HG03060 (cell line): ENCODE data around the gene MTCL3.

Experiments
- ATAC-seq: cut with Tn5 transposase; IDR thresholded peaks from one replicate; pipeline ENCODE4 v1.9.1; 2021; ENCODE audit warnings: low read depth, moderate number of reproducible peaks; ENCODE audit not compliant: unreplicated experiment

The MTCL3 gene

DNA sequence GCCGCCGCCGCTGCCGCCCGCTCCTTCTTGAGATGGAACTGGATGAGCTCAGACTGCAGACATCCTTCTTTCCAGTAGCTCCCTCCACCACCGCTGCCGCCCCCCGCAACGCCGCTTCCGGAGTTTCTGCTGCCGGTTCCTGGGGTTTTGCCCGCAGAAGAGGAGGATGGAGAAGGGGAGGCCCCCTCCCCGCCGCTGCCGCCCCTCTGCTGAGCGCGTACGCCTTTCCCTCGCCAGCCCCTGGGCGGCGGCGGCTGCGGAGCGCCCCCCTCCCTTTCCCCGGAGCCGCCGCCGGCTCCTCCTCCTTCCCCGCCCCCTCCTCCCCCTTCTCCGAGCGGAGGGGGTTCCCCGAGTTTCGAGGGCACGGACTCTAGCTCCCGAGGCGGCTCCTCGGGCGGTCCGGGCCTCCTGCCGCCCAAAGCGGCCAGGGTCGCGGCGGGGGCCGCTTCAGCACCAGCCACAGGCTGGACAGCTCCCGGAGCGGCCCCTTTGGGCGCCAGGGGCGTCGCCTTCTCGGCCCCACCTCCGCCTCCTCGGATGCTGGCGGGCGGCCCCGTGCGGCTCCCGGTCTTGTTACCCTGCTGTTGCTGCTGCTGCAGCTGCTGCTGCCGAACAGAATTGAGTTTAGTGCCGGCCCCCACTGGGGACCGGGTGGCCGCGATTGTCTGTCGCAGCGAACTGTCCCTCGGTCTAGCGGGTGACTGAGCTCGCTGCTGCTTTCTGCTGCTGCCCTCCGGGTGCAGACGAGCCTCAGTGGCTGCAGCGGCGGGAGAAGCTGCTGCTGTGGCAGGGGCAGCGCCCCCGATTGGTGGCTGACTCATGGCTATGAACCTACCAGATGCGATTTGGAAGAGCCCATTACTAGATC, 3.1 kb downstream of the MTCL3 start:
- ATAC-seq: peak; percentile 49

DNA sequence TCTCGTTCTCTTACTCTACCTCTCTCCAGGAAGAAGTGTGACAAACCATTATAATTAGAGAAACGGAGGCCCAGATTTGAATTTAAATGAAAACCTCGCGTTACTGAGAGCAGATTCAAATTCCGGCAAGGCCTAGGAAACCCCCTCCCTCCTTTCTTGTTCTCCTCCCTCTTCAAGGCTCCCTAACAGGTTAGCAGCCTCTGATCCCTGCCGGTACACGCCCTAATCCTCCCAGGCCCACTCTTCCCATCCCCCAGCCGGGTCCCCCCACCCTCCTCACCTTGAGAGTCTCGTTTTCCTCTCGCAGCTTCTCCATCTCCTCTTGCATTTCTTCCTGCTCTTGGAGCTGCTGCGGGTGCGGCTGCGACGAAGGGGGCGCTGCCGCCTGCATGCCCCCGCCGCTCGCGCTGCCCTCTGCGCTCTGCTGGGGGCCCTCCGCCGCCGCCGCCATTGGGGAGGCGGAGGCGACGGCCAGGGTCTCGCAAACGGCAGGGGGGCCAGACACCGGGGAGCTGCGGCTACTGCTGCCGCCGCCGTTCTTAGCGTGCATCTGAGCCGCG, 3.8 kb downstream of the MTCL3 start:
- ATAC-seq: no peak

DNA sequence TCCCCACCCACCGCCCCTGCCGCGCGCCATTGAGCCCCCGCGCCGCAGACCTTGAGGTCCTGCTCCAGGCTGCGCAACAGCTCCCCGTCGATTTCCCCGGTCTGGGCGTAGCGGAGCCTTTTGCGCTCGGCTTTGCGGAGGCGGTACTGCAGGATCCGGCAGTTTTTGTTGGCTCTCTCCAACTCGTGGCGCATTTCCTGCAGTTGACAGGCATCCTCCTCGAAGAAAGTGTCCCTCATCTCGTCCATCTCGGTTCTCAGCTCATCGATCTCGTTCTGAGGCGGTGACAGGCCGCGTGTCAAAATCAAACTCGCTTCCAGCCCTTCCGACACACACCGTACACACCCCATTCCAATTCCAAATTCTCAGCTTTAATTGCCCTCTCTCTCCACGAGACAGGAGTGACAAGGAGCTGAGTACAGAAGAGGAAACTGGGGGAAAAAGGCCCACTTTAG, 4.3 kb downstream of the MTCL3 start:
- no peak for ATAC-seq

GRCh38 chr6:127514179-127514772, 4.9 kb downstream of the MTCL3 start:
- ATAC-seq: no peak

DNA sequence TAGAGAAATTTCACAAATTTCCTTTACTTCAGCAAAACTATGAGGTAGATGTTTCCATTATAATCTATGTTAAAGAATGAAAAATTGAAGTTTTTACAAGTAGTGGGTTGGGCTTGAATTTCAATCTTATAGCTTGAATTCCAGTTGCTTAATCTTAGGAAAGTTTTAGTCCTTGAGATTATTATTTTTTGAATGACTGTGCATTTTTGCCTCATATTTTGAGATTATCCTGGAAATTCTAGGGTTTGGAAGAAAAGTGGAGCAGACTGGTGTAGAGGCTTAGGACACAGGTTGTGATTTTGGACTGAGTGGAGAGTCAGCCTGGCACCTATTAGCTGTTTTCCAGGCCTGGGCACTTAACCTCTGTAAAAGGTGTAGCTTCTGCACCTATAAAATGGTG, 5.7 kb downstream of the MTCL3 start:
- no peak for ATAC-seq

- ATAC-seq: no peak
These were observed 8.3 kb downstream of the MTCL3 start for GRCh38 chr6:127510876-127511275.

DNA sequence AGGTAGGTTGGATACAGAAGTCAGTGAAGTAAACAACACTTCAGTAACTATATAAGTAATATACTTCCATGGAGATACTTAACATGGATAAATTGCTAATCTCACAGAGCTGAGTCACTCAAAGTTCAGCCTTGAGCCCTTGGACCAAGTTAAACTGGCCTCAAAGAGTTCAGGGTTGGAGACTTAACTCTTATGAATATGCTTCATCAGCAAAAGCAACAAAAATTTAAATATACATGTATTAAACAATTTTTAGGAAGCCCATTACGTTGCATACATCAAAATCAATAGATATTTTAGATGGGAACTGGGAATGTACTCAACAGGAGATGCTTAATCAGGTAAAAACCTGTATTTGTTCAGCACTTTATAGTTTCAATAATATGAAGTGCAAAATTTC, 12.2 kb downstream of the MTCL3 start:
- ATAC-seq: no peak

GRCh38 chr6:127503022-127503421, 16.1 kb downstream of the MTCL3 start:
- ATAC-seq: no peak

DNA sequence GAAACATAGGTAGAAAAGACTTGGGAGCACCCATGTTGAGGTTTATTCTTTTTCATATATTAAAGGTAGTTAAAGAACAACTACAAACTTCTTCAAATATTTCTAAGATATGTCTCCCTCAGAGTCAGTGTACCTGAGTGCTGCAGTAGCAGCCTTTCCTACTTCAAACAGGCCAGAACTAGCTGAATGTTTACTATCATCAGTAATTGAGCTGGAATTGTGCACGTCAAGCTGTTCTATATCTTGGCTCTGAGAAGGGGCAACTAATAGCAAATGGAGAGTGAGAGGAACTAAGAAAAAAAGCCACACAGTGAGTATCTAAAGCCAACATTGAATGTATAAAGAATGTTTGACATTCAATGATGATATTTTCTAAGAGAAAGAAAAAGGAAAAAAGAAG, 21.7 kb downstream of the MTCL3 start:
- ATAC-seq: no peak

- no peak for ATAC-seq
These were observed 22.7 kb downstream of the MTCL3 start for GRCh38 chr6:127496471-127496870.

- no peak for ATAC-seq
These were observed 24.8 kb downstream of the MTCL3 start for GRCh38 chr6:127494240-127494767.

DNA sequence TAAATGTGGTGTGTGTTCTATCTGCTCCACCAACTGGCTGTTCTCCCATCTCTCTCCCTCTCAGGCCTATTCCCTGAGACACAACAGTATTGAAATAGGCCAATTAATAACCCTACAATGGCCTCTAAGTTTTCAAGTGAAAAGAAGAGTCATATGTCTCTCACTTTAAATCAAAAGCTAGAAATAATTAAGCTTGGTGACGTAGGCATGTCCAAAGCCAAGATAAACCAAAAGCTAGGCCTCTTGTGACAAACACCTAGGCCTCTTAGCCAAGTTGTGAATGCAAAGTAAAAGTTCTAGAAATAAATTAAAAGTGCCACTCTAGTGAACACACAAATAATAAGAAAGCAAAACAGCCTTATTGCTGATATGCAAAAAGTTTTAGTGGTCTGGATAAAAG, 29.9 kb downstream of the MTCL3 start:
- no peak for ATAC-seq

DNA sequence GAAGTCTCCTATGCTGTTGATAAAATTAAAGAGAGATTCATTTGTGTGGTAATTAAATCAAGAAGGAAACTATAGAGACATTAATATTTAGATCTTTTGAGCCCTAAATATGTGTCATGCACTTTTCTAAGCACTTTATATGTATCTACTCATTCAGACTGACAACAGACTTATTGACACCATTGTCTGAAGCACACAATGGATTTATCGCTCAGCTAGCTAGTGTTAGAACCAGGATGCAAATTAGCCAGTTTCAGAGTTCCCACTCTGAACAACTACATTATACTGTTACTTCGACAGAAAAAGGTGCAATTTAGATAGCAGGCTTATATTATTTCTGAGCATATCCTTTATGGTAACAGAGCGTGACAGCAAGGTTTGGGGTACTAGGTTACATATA, 32.2 kb downstream of the MTCL3 start:
- no peak for ATAC-seq

GRCh38 chr6:127484212-127484863, 34.8 kb downstream of the MTCL3 start:
- ATAC-seq: peak; percentile 99

- peak; percentile 13 for ATAC-seq
These were observed 35.6 kb downstream of the MTCL3 start for GRCh38 chr6:127483399-127484055.

- ATAC-seq: no peak
These were observed 36.8 kb downstream of the MTCL3 start for GRCh38 chr6:127482325-127482724.

DNA sequence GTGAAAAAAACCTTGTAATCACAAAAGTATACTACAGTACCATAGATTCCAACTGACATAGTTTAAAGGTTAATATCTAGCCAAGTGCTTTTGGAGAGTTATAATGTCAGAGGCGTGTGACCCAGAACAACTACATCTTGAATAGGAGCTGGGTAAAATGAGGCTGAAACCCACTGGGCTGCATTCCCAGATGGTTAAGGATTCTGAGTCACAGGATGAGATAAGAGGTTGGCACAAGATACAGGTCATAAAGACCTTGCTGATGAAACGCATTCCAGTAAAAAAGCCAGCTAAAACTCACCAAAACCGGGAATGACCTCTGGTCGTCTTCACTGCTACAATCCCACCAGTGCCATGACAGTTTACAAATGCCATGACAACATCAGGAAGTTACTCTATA, 37.5 kb downstream of the MTCL3 start:
- no peak for ATAC-seq

DNA sequence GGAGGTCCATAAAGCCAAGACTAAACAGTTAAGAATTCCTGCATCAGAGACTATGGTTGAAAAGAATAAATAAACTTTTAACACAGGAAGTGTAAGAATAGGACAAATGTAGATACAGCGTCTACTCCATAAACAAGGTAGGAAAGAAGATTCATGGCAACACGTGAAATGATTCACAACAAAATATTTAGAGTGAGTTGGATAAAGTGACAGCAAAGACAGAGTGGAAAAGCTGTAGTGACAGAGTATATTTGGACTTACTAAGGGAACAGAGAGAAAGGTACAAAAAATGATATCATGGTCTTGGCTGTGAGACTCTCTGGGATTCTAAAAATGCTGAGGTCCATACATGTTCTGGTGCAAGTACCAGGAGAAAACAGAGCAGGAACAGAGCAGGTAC, 38.0 kb downstream of the MTCL3 start:
- ATAC-seq: no peak

GRCh38 chr6:127477658-127478057, 41.5 kb downstream of the MTCL3 start:
- no peak for ATAC-seq

DNA sequence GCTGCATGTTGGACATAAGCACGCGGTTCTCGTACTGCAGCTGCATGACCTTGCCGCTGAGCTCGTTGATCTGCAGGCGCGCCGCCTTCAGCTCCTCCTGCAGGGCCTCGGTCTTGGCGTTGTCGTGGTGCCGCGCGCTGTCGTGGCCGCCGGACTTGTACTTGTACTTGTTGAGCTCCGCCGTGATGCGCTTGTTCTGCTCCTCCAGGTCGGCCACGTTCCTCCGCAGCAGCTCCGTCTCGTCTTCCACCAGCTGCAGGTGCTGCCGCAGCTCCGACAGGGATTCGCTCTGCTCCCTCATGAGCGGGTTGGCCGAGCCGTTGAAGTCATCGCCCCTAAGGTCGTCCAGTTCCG, 43.3 kb downstream of the MTCL3 start:
- ATAC-seq: no peak
